ENCODE data around the gene FNIP1. TPM values are rescaled to one million over a fixed set of nuclear protein-coding genes. Genes with fewer than 3 reads are reported as not detected.

FNIP1 gene
- total and polyA plus RNA-seq, 9 of the 15 experiments (the other 6 are each of a cell fraction or from before 2014, with no cell fraction given): 5.0 to 32.8 (median 18.4) TPM

DNA sequence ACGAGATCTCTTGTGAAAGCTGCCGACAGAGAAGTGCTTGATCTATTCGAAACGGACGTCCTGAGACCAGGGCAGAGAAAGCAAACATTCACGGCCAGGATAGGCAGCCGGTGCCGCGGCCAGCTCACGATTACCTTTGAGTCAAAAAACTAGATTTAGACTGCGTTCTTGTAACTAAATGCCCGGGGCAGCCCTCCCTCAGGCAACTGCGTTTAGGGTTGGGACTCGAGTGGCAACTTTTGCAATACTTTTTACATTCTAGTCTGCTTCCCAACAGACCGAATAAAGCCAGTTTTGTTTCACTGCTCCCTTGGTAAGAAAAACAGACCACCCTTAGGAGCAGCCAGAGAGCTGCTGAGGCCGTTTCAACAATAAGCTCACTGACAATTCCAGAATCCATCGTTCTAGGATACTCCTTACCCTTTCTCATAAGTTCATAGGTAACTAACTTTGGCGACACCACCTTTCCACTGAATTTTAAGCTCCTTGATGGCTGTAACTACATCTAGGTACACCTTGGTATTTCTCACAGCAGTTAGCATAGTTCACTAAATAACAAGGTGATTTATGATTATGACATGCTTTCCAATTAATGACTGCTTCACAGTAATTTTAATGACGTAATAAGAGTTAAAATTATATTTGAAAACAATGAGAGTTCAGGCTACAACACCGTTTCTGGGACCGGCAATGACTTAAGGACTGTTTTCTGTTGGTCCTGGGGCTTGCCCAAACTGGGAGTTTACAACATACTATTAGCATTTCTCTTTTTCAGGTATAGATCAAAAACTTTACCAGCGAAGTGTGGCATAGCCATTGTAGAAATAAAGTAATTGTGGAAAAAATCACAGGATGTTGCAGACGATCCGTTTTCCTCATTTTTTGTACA lies 160.9 kb downstream of the FNIP1 start (continued):
- TF ChIP-seq ILK (tag; IDR thresholded peaks at IDR 0.05; ENCODE audit: borderline replicate concordance, low read depth): no peak
- TF ChIP-seq NR2F6 (CRISPR knock-in tag; IDR thresholded peaks at IDR 0.05): peak; percentile 66; the same call in 1 of the 2 replicates
- TF ChIP-seq, protein P1, sequence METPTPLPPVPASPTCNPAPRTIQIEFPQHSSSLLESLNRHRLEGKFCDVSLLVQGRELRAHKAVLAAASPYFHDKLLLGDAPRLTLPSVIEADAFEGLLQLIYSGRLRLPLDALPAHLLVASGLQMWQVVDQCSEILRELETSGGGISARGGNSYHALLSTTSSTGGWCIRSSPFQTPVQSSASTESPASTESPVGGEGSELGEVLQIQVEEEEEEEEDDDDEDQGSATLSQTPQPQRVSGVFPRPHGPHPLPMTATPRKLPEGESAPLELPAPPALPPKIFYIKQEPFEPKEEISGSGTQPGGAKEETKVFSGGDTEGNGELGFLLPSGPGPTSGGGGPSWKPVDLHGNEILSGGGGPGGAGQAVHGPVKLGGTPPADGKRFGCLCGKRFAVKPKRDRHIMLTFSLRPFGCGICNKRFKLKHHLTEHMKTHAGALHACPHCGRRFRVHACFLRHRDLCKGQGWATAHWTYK (CRISPR knock-in tag; IDR thresholded peaks at IDR 0.05): 0 out of 2 replicates have a peak, but pooled peaks have one; percentile 17
- 0 out of 2 replicates have a peak, but pooled peaks have one; percentile 51 for TF ChIP-seq NFXL1 (CRISPR knock-in tag; IDR thresholded peaks at IDR 0.05)
- no peak for TF ChIP-seq GABPB2 (CRISPR knock-in tag; conservative IDR thresholded peaks at IDR 0.05)
- no peak for TF ChIP-seq HDGF (IDR thresholded peaks at IDR 0.05)
- no peak for TF ChIP-seq CBFB (CRISPR knock-in tag; IDR thresholded peaks at IDR 0.05)
- no peak for TF ChIP-seq MBD2 (IDR thresholded peaks at IDR 0.05; ENCODE audit: borderline replicate concordance, low read depth)
- TF ChIP-seq, protein P2, sequence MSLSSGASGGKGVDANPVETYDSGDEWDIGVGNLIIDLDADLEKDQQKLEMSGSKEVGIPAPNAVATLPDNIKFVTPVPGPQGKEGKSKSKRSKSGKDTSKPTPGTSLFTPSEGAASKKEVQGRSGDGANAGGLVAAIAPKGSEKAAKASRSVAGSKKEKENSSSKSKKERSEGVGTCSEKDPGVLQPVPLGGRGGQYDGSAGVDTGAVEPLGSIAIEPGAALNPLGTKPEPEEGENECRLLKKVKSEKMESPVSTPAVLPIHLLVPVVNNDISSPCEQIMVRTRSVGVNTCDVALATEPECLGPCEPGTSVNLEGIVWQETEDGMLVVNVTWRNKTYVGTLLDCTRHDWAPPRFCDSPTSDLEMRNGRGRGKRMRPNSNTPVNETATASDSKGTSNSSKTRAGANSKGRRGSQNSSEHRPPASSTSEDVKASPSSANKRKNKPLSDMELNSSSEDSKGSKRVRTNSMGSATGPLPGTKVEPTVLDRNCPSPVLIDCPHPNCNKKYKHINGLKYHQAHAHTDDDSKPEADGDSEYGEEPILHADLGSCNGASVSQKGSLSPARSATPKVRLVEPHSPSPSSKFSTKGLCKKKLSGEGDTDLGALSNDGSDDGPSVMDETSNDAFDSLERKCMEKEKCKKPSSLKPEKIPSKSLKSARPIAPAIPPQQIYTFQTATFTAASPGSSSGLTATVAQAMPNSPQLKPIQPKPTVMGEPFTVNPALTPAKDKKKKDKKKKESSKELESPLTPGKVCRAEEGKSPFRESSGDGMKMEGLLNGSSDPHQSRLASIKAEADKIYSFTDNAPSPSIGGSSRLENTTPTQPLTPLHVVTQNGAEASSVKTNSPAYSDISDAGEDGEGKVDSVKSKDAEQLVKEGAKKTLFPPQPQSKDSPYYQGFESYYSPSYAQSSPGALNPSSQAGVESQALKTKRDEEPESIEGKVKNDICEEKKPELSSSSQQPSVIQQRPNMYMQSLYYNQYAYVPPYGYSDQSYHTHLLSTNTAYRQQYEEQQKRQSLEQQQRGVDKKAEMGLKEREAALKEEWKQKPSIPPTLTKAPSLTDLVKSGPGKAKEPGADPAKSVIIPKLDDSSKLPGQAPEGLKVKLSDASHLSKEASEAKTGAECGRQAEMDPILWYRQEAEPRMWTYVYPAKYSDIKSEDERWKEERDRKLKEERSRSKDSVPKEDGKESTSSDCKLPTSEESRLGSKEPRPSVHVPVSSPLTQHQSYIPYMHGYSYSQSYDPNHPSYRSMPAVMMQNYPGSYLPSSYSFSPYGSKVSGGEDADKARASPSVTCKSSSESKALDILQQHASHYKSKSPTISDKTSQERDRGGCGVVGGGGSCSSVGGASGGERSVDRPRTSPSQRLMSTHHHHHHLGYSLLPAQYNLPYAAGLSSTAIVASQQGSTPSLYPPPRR (CRISPR knock-in tag; IDR thresholded peaks at IDR 0.05; ENCODE audit: borderline replicate concordance): 0 out of 2 replicates have a peak, but pooled peaks have one; percentile 7
- peak; percentile 11; the same call in 1 of the 2 replicates for TF ChIP-seq ERF (CRISPR knock-in tag; IDR thresholded peaks at IDR 0.05)
- TF ChIP-seq ZNF76 (CRISPR knock-in tag; IDR thresholded peaks at IDR 0.05; ENCODE audit: borderline replicate concordance): 0 out of 2 replicates have a peak, but pooled peaks have one; percentile 39
- TF ChIP-seq PYGO2 (tag; IDR thresholded peaks at IDR 0.05): no peak
- peak; percentile 62; the same call in 1 of the 2 replicates for TF ChIP-seq ZNF324 (CRISPR knock-in tag; IDR thresholded peaks at IDR 0.05)
- TF ChIP-seq, protein P3, sequence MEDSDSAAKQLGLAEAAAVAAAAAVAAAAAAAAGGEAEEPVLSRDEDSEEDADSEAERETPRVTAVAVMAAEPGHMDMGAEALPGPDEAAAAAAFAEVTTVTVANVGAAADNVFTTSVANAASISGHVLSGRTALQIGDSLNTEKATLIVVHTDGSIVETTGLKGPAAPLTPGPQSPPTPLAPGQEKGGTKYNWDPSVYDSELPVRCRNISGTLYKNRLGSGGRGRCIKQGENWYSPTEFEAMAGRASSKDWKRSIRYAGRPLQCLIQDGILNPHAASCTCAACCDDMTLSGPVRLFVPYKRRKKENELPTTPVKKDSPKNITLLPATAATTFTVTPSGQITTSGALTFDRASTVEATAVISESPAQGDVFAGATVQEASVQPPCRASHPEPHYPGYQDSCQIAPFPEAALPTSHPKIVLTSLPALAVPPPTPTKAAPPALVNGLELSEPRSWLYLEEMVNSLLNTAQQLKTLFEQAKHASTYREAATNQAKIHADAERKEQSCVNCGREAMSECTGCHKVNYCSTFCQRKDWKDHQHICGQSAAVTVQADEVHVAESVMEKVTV (CRISPR knock-in tag; IDR thresholded peaks at IDR 0.05): 0 out of 2 replicates have a peak, but pooled peaks have one; percentile 42
- TF ChIP-seq, protein P4, sequence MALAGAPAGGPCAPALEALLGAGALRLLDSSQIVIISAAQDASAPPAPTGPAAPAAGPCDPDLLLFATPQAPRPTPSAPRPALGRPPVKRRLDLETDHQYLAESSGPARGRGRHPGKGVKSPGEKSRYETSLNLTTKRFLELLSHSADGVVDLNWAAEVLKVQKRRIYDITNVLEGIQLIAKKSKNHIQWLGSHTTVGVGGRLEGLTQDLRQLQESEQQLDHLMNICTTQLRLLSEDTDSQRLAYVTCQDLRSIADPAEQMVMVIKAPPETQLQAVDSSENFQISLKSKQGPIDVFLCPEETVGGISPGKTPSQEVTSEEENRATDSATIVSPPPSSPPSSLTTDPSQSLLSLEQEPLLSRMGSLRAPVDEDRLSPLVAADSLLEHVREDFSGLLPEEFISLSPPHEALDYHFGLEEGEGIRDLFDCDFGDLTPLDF (CRISPR knock-in tag; IDR thresholded peaks at IDR 0.05): peak; percentile 79
- no peak for TF ChIP-seq ZNF347 (CRISPR knock-in tag; IDR thresholded peaks at IDR 0.05; ENCODE audit: low read depth)
- TF ChIP-seq PRMT5 (CRISPR knock-in tag; IDR thresholded peaks at IDR 0.05): no peak

Data from K562 (cell line).